ENCODE data around the gene DOCK8.
A peak's percentile ranks its signal among the peaks of the same experiment; 100 is the strongest.

Gene DOCK8

GRCh38 chr9:378263-378662, 163.6 kb downstream of the DOCK8 start:
- Histone ChIP-seq H3K27ac (ENCODE audit: low read depth, low read length, poor library complexity, severe bottlenecking) (no peak overlapping the region), H3K4me2 (ENCODE audit: low read length) (no peak overlapping the region), H3K79me2 (ENCODE audit: insufficient read depth, low read length) (no peaks in the 10 kb centered on the region), H3K27me3 (ENCODE audit: insufficient read depth, low read length) (no peaks in the 10 kb centered on the region), H3K36me3 (ENCODE audit: insufficient read depth, low read length) (no peaks in the 10 kb centered on the region), H3K4me1 (ENCODE audit: insufficient read depth, low read length, severe bottlenecking) (no peaks in the 10 kb centered on the region), H3K4me3 (ENCODE audit: low read depth, low read length, poor library complexity, severe bottlenecking) (no peak overlapping the region), H2AFZ (ENCODE audit: low read length) (no peak overlapping the region), H3K9me3 (ENCODE audit: low read length) (no peaks in the 10 kb centered on the region), H4K20me1 (ENCODE audit: insufficient read depth, low read length) (no peaks in the 10 kb centered on the region), H3K9me2 (ENCODE audit: low read depth, low read length) (no peaks in the 10 kb centered on the region), H3K9ac (ENCODE audit: low read length) (no peak overlapping the region), H3F3A (ENCODE audit: insufficient read depth, low read length) (no peaks in the 10 kb centered on the region)
- TF ChIP-seq CTCF (IDR thresholded peaks at IDR 0.05; ENCODE audit: low read length) (no peak), EZH2 (IDR thresholded peaks at IDR 0.05; ENCODE audit: borderline replicate concordance, low read length) (no peak)

- H3F3A ChIP-seq (ENCODE audit: insufficient read depth, low read length) = no peaks in the 10 kb centered on the region
Measured at GRCh38 chr9:382383-382782, 167.7 kb downstream of the DOCK8 start.

GRCh38 chr9:385818-386398, 171.2 kb downstream of the DOCK8 start:
- no peaks in the 10 kb centered on the region for H4K20me1 ChIP-seq (ENCODE audit: insufficient read depth, low read length)
- H3K27ac ChIP-seq (ENCODE audit: low read depth, low read length, poor library complexity, severe bottlenecking) = no peak overlapping the region
- no peaks in the 10 kb centered on the region for H3K36me3 ChIP-seq (ENCODE audit: insufficient read depth, low read length)
- no peaks in the 10 kb centered on the region for H3K9me3 ChIP-seq (ENCODE audit: low read length)
- no peak overlapping the region for H2AFZ ChIP-seq (ENCODE audit: low read length)
- H3F3A ChIP-seq (ENCODE audit: insufficient read depth, low read length) = no peaks in the 10 kb centered on the region
- no peaks in the 10 kb centered on the region for H3K4me1 ChIP-seq (ENCODE audit: insufficient read depth, low read length, severe bottlenecking)
- H3K9ac ChIP-seq (ENCODE audit: low read length) = no peak overlapping the region
- no peak overlapping the region for H3K4me2 ChIP-seq (ENCODE audit: low read length)
- no peaks in the 10 kb centered on the region for H3K79me2 ChIP-seq (ENCODE audit: insufficient read depth, low read length)
- TF ChIP-seq EZH2 (IDR thresholded peaks at IDR 0.05; ENCODE audit: borderline replicate concordance, low read length) = no peak
- peak; percentile 76 for TF ChIP-seq CTCF (IDR thresholded peaks at IDR 0.05; ENCODE audit: low read length)
- no peaks in the 10 kb centered on the region for H3K27me3 ChIP-seq (ENCODE audit: insufficient read depth, low read length)
- H3K4me3 ChIP-seq (ENCODE audit: low read depth, low read length, poor library complexity, severe bottlenecking) = no peak overlapping the region
- no peaks in the 10 kb centered on the region for H3K9me2 ChIP-seq (ENCODE audit: low read depth, low read length)

More at GRCh38 chr9:382383-382782, 167.7 kb downstream of the DOCK8 start:
- Histone ChIP-seq H3K9ac (ENCODE audit: low read length) (no peak overlapping the region), H3K9me2 (ENCODE audit: low read depth, low read length) (no peaks in the 10 kb centered on the region), H3K79me2 (ENCODE audit: insufficient read depth, low read length) (no peaks in the 10 kb centered on the region), H3K27ac (ENCODE audit: low read depth, low read length, poor library complexity, severe bottlenecking) (no peak overlapping the region), H3K36me3 (ENCODE audit: insufficient read depth, low read length) (no peaks in the 10 kb centered on the region), H3K4me2 (ENCODE audit: low read length) (no peak overlapping the region), H3K9me3 (ENCODE audit: low read length) (no peaks in the 10 kb centered on the region), H2AFZ (ENCODE audit: low read length) (no peak overlapping the region), H3K4me3 (ENCODE audit: low read depth, low read length, poor library complexity, severe bottlenecking) (no peak overlapping the region), H3K27me3 (ENCODE audit: insufficient read depth, low read length) (no peaks in the 10 kb centered on the region), H3K4me1 (ENCODE audit: insufficient read depth, low read length, severe bottlenecking) (no peaks in the 10 kb centered on the region), H4K20me1 (ENCODE audit: insufficient read depth, low read length) (no peaks in the 10 kb centered on the region)
- TF ChIP-seq EZH2 (IDR thresholded peaks at IDR 0.05; ENCODE audit: borderline replicate concordance, low read length) (no peak), CTCF (IDR thresholded peaks at IDR 0.05; ENCODE audit: low read length) (no peak)

Data from OCI-LY1 (cell line).